Measurements from ENCODE around the gene PRDM15. TPM values are rescaled to one million over a fixed set of nuclear protein-coding genes. Genes with fewer than 3 reads are reported as not detected.

The PRDM15 gene
- total RNA-seq, 1 experiment from 2014 or later, result 16.7 TPM

GRCh38 chr21:41881051-41881450, 1.9 kb upstream of the PRDM15 start:
- CTCF ChIA-PET, result no interaction called here
- H3K9me3 ChIP-seq (ENCODE audit: low read depth, low read length, poor library complexity, severe bottlenecking), result no peaks in the 10 kb centered on the region
- intact Hi-C loops (cut with micrococcal nuclease; ENCODE audit: unreplicated experiment), result loop anchor here (5.0 to 10.0 kb wide), 2 partner anchors 131 to 234 kb away; partner anchors contain the start of gene ZBTB21

GRCh38 chr21:41880153-41880552, 1.0 kb upstream of the PRDM15 start:
- TF ChIP-seq EZH2 (IDR thresholded peaks at IDR 0.05; ENCODE audit: borderline replicate concordance, low read depth, low read length, poor library complexity, severe bottlenecking) (no peak), CTCF (conservative IDR thresholded peaks at IDR 0.05; ENCODE audit: low read depth, low read length) (no peak)
- Histone ChIP-seq H3K27me3 (replicated peaks; ENCODE audit: insufficient read depth, low read depth, low read length, poor library complexity) (no peaks in the 10 kb centered on the region), H3K36me3 (ENCODE audit: insufficient read depth, low read length, poor library complexity, severe bottlenecking) (no peaks in the 10 kb centered on the region), H3K9me3 (ENCODE audit: low read depth, low read length, poor library complexity, severe bottlenecking) (no peaks in the 10 kb centered on the region), H3K4me3 (ENCODE audit: low read depth, low read length, poor library complexity, severe bottlenecking) (peak overlapping the region; percentile 81), H3K27ac (ENCODE audit: low read depth, low read length, poor library complexity, severe bottlenecking) (peak overlapping the region; percentile 96), H3K4me1 (ENCODE audit: insufficient read depth, low read length, poor library complexity, severe bottlenecking) (peaks cover 13% of the 10 kb centered on the region)
- DNase-seq (ENCODE audit: low spot score), result no peak
- POLR2A ChIA-PET (ENCODE audit: low non-redundant PET), result no interaction called here
- CTCF ChIA-PET, result no interaction called here
- no TSS peak for BruUV-seq (replicated peaks)
- intact Hi-C loops (cut with micrococcal nuclease; ENCODE audit: unreplicated experiment), result loop anchor here (5.0 to 10.0 kb wide), 2 partner anchors 132 to 235 kb away; partner anchors contain the start of gene ZBTB21

More at GRCh38 chr21:41881051-41881450, 1.9 kb upstream of the PRDM15 start:
- no peak for TF ChIP-seq EZH2 (IDR thresholded peaks at IDR 0.05; ENCODE audit: borderline replicate concordance, low read depth, low read length, poor library complexity, severe bottlenecking)
- no peak for TF ChIP-seq CTCF (conservative IDR thresholded peaks at IDR 0.05; ENCODE audit: low read depth, low read length)
- no peak overlapping the region for H3K27ac ChIP-seq (ENCODE audit: low read depth, low read length, poor library complexity, severe bottlenecking)
- no peaks in the 10 kb centered on the region for H3K36me3 ChIP-seq (ENCODE audit: insufficient read depth, low read length, poor library complexity, severe bottlenecking)
- POLR2A ChIA-PET (ENCODE audit: low non-redundant PET), result no interaction called here
- BruUV-seq (replicated peaks), result no TSS peak
- H3K27me3 ChIP-seq (replicated peaks; ENCODE audit: insufficient read depth, low read depth, low read length, poor library complexity), result no peaks in the 10 kb centered on the region
- H3K4me1 ChIP-seq (ENCODE audit: insufficient read depth, low read length, poor library complexity, severe bottlenecking), result peaks cover 13% of the 10 kb centered on the region
- no peak for DNase-seq (ENCODE audit: low spot score)
- H3K4me3 ChIP-seq (ENCODE audit: low read depth, low read length, poor library complexity, severe bottlenecking), result no peak overlapping the region

GRCh38 chr21:41878831-41879189, 334 bp downstream of the PRDM15 start:
- Histone ChIP-seq H3K27ac (ENCODE audit: low read depth, low read length, poor library complexity, severe bottlenecking) (peak overlapping the region; percentile 83), H3K36me3 (ENCODE audit: insufficient read depth, low read length, poor library complexity, severe bottlenecking) (no peaks in the 10 kb centered on the region), H3K4me3 (ENCODE audit: low read depth, low read length, poor library complexity, severe bottlenecking) (peak overlapping the region; percentile 81), H3K9me3 (ENCODE audit: low read depth, low read length, poor library complexity, severe bottlenecking) (no peaks in the 10 kb centered on the region), H3K4me1 (ENCODE audit: insufficient read depth, low read length, poor library complexity, severe bottlenecking) (peaks cover 13% of the 10 kb centered on the region), H3K27me3 (replicated peaks; ENCODE audit: insufficient read depth, low read depth, low read length, poor library complexity) (no peaks in the 10 kb centered on the region)
- ChIA-PET CTCF (no interaction called here), POLR2A (ENCODE audit: low non-redundant PET) (no interaction called here)
- intact Hi-C loops (cut with micrococcal nuclease; ENCODE audit: unreplicated experiment), result no loop called here
- peak; percentile 87 for DNase-seq (ENCODE audit: low spot score)
- TF ChIP-seq EZH2 (IDR thresholded peaks at IDR 0.05; ENCODE audit: borderline replicate concordance, low read depth, low read length, poor library complexity, severe bottlenecking) (no peak), CTCF (conservative IDR thresholded peaks at IDR 0.05; ENCODE audit: low read depth, low read length) (no peak)
- no TSS peak for BruUV-seq (replicated peaks)

Data from A673 (cell line).